Right ventricle myocardium inferior (tissue), 1 donor: ENCODE data around the gene TNFRSF6B. TPM values are rescaled to one million over a fixed set of nuclear protein-coding genes. Genes with fewer than 3 reads are reported as not detected.
"Not testable (repeated sequence)": the region's sequence is repeated elsewhere in the genome, so short reads cannot be mapped to it uniquely, and the experiment has no call there.

ENCODE experiments used
- ATAC-seq: fragments of 200-7000 bp; cut with Tn5 transposase; one replicate; pipeline ENCODE4 v1.9.1; 2020; ENCODE audit warnings: mild to moderate bottlenecking, moderate library complexity
- DNase-seq: peaks from one replicate; pipeline ENCODE4 v3.0.0; 2021; ENCODE audit errors: missing footprints
- intact Hi-C: fragments of 100-400 bp; cut with DNase I; formaldehyde crosslinking; loops from one replicate; pipeline ENCODE4 v1.11.0; 2022
- total RNA-seq: library from RNA; stranded (reverse); fragmentation: NEBNext Ultra II Directional; extraction: Animal tissue kit (Norgen Biotek cat#: 25700); gene quantifications from one replicate; pipeline ENCODE4 v1.2.1, GENCODE V29; 2021
- donor health status: DM: no; HTN: yes; CAD: no; lungs with severe emphysema.

TNFRSF6B gene
- total RNA-seq, 1 donor from 2014 or later = 1.0 TPM

DNA sequence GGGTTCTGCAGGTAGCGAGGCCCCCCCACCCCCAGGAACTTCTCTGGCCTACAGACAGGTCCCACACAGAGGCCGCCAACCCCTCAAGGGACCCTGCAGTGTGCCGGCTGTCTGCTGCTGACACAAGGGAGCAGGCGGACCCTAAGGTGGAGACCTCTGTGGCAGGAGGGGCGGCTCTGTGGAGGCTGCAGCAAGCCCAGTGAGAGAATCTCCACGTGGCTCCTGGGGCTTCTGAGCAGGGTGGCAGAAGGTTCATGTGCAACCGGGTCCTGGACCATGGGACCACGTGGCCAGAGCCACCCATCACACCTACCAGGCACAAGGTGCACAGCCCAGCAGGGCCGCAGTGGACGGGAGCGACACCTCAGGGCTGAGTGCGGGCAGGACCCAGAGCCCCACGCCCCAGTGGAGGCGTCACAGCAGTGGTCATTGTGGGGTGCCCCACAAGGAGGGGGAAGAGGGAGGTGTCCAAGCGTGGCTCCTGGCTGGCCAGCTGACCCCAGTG lies 7.1 kb downstream of the TNFRSF6B start:
- no peak for ATAC-seq
- peak; percentile 45 for DNase-seq
- intact Hi-C loops = no loop called here

DNA sequence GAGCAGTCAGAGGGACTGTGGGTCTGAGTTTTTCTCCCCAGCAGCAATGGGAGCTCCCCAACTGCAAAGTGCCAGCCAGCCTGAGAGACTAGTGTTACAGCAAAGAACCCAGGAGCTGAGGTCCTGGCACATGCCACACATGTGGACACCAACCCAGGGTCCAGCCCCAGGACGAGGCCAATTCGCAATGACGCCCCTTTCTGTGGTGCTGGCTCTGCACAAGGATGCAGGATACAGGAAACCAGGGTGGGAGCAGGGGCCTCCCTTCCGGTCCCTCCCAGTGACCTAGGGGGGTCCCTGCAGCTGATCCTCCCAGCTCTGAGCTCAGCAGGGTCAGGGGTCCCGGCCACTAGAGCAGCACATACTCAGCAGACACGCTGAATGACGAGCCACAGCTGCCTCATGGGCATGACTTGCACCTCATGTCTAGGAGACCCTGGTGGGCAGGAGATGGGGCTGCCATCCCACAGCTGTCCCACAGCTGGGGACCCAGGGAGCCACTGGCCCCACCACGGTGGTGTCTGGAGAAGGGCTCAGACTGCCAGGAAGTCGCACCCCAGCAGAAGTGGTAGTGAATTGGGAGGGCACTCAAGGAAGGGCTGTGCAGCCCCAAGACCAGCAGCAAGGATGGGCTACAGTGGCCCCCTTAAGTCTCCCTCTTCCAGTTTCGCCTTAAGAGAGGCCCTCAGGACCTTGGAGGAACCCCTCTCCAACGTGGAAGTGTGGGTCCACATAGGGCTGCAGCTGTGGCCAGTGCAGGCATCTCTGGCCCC lies 7.7 kb downstream of the TNFRSF6B start:
- ATAC-seq (no peak), DNase-seq (peak; percentile 56)
- intact Hi-C loops = no loop called here

DNA sequence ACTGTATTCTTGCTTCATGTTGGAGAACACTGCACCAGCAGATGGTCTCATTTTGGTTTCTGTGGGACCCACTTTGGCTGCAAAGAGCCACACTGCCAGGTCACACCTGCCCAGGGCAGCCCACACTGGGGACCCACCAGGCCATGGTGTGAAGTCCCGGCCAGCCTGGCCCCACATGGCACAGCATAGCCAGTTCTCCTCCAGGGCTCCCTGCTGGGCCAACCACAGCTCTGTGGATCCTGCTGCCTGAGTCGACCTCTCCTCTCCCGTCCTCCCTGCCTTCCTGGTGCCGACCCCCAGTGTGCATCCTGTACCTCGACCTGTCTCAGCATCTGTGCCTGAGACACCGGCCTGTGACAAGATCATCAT lies 8.3 kb downstream of the TNFRSF6B start:
- intact Hi-C loops = no loop called here
- DNase-seq (peak; percentile 45), ATAC-seq (no peak)

DNA sequence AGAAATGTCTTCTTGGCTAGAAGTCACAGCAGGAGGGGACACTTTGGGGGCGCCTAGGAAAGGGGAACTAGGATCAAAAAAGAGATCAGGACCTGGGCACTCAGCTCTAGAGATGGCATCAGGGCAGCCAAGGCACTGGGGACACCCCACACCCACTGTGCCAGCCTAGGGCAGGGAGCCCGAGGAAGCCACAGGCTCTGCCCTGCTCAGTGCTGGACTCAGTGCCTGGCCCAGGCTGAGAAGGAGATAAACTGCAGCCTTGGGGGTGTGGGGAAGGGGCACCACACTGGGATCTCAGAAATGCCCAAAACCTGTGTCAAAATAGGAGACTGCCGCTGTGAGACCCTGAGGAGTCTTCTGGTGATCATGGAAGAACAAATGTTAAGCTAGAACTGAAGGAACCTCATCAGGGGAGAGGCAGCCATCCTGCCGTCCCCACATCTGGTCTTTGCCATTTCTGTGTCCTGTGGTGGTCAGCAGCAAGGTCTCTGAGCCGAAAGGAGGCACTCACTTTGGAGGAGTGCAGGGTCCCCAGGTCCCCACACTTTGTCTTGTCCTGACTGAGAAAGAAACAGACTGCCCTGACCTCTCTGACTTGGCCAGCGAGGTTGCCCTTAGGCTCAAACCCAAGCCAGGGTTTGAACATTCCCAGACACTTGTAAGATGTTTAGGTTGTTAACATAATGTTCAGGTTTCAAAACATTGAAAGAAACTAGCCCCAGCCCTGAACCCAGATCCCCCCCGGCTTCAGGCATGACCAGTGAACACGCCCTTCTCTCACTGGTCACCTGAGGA lies 9.0 kb downstream of the TNFRSF6B start:
- ATAC-seq (no peak), DNase-seq (no peak)
- intact Hi-C loops = no loop called here

DNA sequence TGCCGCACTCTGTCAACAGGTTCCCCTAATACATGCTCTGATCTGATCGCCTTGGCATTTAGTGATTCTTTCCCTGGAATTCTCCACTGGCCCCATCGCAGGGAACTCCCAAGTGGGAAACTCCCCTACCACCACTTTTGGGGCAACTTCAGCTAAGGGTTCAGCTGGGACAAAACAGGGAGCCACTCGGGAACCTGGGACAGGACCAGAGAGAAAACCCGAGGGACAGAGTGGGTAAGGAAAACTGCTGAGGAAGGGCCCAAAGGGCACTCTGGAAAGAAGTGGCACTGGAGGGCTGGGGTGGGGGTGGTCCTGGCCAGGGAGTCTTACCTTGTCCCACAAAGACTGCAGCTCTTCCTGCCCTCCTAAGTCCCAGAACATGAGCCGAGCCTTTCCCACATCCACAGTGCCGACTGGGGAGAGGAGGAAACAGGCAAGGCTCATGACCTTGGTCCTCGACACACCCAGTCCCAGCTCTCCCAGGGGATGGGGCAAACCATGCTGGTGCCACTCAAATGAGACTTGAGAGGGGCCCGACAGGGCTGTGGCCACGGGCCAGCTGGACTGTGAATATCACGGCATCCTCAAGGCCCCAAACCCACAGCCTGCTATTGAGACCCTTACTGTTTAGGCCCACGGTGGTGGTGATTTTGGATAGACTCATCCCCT lies 9.7 kb downstream of the TNFRSF6B start:
- intact Hi-C loops = no loop called here
- DNase-seq = peak; percentile 58
- no peak for ATAC-seq

DNA sequence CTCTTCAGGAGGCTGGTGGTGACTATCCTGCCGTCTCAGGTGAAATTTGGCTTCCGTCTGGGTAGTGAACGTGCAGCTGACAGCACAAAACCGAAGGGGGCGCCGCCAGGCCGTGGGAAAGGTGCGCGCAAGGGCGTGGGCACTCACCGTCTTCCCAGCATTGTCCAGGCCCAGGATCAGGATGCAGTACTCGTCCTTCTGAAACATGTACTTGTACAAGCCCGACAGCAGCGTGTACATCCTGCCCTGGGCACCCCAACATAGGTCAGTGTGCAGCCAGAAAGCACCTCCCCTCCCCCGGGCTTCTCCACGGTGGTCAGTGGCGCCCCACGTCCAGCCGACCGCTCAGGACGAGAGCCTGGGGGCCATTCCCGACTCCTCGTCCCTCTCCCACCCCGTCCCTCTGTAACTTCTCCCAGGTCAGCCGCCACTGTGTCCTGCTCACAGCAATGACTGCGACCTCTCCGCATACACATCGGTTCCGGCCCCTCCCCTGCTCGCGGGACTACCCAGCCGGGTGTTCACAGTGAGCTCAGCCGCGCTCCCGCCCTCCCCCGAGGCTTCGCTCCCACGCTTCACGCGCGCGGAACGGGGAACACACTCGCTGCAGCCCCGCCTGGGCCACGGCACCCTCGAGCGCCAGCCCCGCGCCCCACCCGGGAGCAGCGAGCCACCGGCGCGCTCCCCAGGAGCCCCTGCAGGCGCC lies 10.6 kb downstream of the TNFRSF6B start:
- intact Hi-C loops = no loop called here
- ATAC-seq (peak; percentile 11), DNase-seq (peak; percentile 78)

DNA sequence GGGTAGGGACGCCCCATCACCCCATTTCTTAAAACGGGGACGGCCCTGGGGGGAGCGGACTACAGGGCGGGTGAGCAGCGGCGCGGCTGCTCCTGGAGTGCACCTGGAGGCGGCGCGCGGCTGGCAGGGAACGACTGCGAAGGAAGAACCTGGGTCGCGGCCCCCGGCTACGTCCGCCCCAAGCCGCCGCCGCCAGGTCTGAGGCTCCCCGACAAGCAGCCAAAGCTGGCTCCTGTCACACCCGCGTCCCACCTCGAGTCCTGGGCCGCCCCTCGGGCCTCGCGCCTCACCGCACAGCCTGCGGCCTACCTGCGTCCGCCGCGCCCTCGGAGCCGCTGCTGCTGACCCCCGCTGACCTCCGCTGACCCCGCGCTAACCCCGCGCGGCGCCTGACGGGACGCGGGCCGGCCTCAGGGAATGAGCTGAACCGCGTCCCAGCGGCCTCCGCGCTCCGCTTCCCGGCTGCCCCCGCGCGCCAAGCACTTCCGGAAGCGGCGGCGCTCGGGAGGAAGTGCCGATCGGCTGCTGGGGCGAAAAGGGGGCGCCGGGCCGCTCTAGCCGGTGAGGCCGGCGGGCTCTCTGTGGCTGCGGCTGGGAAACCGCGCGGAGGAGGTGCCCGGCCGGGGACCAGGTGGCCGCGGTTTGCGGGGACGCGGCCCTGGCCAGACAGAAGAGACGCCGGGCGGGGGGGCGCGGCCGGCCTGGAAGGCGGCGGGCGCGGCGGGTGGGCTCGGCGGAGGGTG lies 11.3 kb downstream of the TNFRSF6B start, which contains the start of the genes ARFRP1 and ZGPAT:
Gene ARFRP1, minus strand, starts transcription at position 419 of the 743 bp plus-strand sequence. CDS start 885 bp downstream, outside the sequence.
Gene ZGPAT, plus strand, starts transcription at position 482 of the 743 bp plus-strand sequence. CDS start 542 bp downstream, outside the sequence.
- ATAC-seq = peak; percentile 97
- intact Hi-C loops = no loop called here
- DNase-seq = peak; percentile 95

DNA sequence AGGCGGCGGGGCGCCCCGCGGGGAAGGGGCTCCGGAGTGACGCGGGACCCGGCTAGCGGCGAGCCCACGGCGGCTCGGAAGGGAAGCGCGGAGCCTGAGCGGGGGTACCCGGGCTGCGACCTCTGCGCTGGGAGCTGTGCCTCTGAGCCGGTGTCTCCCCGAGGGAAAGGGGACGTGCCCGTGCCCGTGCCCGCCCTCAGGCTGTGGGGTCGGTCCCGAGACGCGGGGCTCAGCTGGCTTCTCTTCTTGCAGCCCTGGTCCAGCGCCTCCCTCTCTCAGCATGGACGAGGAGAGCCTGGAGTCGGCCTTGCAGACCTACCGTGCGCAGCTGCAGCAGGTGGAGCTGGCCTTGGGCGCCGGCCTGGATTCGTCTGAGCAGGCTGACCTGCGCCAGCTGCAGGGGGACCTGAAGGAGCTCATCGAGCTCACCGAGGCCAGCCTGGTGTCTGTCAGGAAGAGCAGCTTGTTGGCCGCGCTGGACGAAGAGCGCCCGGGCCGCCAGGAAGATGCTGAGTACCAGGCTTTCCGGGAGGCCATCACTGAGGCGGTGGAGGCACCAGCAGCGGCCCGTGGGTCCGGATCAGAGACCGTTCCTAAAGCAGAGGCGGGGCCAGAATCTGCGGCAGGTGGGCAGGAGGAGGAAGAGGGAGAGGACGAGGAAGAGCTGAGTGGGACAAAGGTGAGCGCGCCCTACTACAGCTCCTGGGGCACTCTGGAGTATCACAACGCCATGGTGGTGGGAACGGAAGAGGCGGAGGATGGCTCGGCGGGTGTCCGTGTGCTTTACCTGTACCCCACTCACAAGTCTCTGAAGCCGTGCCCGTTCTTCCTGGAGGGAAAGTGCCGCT lies 12.1 kb downstream of the TNFRSF6B start:
- DNase-seq (peak; percentile 57), ATAC-seq (no peak)
- intact Hi-C loops = no loop called here

DNA sequence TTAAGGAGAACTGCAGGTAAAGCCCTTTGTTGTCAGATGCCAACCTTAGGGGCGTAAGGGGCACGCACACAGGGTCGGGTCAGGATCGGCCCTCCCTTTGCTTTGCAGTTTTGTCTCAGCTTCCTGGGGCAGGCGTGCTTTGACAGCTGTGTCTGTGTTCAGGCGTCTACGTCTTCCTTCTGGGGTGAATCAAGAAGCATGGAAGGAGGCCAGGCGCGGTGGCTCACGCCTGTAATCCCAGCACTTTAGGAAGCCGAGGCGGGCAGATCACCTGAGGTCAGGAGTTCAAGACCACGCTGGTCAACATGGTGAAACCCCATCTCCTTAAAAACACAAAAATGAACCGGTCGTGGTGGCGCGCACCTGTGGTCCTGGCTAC lies 12.7 kb downstream of the TNFRSF6B start:
- intact Hi-C loops = no loop called here
- DNase-seq (peak; percentile 37), ATAC-seq (no peak)

DNA sequence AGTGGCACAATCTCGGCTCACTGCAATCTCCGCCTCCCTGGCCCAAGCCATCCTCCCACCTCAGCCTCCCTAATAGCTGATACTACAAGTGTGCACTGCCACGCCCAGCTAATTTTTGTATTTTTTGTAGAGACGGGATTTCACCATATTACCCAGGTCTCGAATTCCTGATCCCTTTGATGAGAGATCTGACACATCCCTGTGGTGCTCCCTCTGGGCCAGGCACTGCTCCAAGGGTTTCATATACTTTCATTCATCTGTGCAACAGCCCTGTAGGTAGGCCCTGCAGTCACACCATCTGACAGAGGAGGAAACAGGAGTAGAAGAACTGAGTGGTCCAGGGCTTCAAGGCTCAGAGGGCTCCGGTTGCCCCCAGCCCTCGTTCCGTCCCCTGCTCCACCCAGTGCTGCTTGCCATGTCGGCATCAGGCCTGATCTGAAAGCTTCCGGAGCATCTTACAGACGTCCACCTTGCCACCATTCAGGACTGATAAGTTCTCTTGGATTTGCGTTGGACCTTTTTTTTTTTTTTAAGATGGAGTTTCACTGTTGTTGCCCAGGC lies 14.7 kb downstream of the TNFRSF6B start:
- intact Hi-C loops = no loop called here
- DNase-seq (no peak), ATAC-seq (no peak)

DNA sequence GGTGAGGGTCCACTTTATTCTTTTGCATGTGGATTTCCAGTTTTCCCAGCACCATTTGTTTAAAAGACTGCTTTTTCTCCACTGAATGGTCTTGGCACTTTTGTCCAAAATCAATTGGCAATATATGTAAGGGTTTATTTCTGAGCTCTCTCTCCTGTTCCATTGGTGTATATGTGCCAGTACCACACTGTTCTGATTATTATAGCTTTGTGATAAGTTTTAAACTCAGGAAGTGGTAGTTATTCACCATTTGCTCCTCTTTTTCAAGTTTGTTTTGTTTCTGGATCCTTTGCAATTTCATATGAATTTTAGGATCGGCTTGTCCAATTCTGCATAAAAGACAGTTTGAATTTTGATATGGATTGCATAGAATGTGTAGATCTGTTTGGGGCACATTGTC lies 15.7 kb downstream of the TNFRSF6B start:
- intact Hi-C loops = no loop called here
- ATAC-seq = no peak

DNA sequence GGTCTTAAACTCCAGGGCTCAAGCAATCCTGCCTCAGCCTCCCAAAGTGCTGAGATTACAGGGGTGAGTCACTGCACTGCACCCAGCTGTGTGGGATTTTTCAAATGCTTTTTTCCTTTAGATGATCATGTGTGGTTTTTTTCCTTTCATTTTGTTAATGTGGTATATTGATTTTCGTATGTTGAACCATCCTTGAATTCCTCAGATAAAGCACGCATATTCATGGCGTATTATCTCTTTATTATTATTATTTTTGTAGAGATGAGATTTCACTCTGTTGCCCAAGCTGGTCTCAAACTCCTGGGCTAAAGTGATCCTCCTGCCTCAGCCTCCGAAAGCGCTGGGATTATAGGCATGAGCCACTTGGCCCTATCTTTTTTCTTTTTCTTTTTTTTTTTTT lies 18.4 kb downstream of the TNFRSF6B start:
- no peak for ATAC-seq
- no peak for DNase-seq
- intact Hi-C loops = no loop called here

More for the DNA sequence above, 15.7 kb downstream of the TNFRSF6B start:
- no peak for DNase-seq

DNA sequence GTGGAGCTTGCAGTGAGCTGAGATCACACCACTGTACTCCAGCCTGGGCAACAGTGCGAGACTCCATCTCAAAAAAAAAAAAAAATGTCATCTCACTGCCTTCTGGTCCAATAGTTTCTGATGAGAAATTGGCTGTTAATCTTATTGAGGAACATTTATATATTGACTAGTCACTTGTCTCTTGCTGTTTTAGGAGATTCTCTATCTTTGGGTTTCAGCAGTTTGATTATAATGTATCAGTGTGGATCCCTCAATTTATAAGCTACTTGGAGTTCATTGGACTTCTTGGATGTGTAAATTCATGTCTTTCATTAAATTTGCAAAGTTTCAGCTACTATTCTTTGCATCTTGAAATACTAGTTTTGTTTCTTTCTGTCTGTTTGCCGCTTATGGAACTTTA lies 22.5 kb downstream of the TNFRSF6B start:
- no peak for ATAC-seq
- no peak for DNase-seq
- intact Hi-C loops = no loop called here

DNA sequence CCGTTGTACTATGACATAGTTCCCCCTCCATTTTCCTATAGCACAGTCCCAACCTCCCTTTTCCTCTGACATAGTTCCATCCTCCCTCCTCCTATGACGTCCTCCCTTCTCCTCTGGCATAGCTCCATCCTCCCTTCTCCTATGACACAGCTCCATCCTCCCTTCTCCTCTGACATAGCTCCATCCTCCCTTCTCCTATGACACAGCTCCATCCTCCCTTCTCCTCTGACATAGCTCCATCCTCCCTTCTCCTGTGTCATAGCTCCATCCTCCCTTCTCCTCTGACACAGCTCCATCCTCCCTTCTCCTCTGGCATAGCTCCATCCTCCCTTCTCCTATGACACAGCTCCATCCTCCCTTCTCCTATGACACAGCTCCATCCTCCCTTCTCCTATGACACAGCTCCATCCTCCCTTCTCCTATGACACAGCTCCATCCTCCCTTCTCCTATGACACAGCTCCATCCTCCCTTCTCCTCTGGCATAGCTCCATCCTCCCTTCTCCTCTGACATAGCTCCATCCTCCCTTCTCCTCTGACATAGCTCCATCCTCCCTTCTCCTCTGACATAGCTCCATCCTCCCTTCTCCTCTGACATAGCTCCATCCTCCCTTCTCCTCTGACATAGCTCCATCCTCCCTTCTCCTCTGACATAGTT lies 26.6 kb downstream of the TNFRSF6B start:
- ATAC-seq = not testable (repeated sequence)

DNA sequence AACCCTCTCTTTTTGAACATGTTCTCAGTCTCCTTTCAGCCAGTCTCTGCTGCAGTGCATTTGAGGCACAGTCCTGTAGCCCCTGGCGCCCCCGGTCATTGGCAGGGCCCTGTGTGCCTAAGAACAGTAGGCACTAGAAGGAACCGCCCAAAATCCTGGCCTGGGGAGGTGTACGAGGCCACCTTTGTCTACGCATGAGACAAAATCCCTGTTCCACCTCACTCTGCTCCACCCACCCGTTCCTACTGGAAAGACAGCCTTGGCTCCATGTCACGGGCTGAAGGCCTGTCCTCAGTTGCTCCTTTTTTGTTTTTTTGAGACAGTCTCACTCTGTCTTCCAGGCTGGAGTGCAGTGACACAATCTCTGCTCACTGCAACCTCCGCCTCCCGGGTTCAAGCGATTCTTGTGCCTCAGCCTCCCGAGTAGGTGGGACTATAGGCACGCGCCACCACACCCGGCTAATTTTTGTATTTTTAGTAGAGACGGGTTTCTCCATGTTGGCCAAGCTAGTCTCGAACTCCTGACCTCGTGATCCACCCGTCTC lies 33.8 kb downstream of the TNFRSF6B start:
- ATAC-seq, intact Hi-C loops: not testable (repeated sequence)
- DNase-seq = peak; percentile 28

More for the DNA sequence above, 26.6 kb downstream of the TNFRSF6B start:
- DNase-seq, intact Hi-C loops: not testable (repeated sequence)

DNA sequence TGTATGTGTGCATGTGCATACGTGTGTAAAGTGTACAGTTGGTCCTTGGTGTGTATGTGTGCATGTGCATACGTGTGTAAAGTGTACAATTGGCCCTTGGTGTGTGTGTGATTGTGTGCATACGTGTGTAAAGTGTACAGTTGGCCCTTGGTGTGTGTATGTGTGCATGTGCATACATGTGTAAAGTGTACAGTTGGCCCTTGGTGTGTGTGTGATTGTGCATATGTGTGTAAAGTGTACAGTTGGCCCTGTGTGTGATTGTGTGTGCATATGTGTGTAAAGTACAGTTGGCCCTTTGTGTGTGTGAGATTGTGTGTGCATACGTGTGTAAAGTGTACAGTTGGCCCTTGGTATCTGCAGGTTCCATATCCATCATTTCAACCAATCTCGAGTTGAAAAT lies 35.0 kb downstream of the TNFRSF6B start:
- DNase-seq (no peak), ATAC-seq (no peak)
- intact Hi-C loops = no loop called here
